GM23248 (cell line): ENCODE measurements around the gene ATXN7. TPM values are rescaled to one million over a fixed set of nuclear protein-coding genes. Genes with fewer than 3 reads are reported as not detected.

ENCODE experiments used
- DNase-seq: peaks from one replicate; pipeline ENCODE4 v3.0.0-alpha.2; 2015
- H2AFZ ChIP-seq: fragments of 200-600 bp; sonication (generic); 2 replicates; pipeline ENCODE4 v1.6.1; 2016; ENCODE audit warnings: antibody characterized with exemption
- H3F3A ChIP-seq: fragments of 200-600 bp; sonication (generic); 2 replicates; pipeline ENCODE4 v1.6.1; 2016; ENCODE audit warnings: mild to moderate bottlenecking, antibody characterized with exemption, mixed run types; ENCODE audit not compliant: insufficient read depth
- H3K27ac ChIP-seq: fragments of 200-600 bp; sonication (generic); 2 replicates; pipeline ENCODE4 v1.5.1; 2016; ENCODE audit warnings: mild to moderate bottlenecking
- H3K27me3 ChIP-seq: fragments of 200-600 bp; sonication (generic); replicated peaks from 2 replicates; pipeline ENCODE4 v1.6.1; 2016; ENCODE audit warnings: mild to moderate bottlenecking; ENCODE audit not compliant: insufficient read depth
- H3K36me3 ChIP-seq: fragments of 200-600 bp; sonication (generic); 2 replicates; pipeline ENCODE4 v1.6.1; 2016; ENCODE audit warnings: low read depth, mild to moderate bottlenecking
- H3K4me1 ChIP-seq: fragments of 200-600 bp; sonication (generic); 2 replicates; pipeline ENCODE4 v1.6.1; 2016; ENCODE audit warnings: mild to moderate bottlenecking; ENCODE audit not compliant: insufficient read depth
- H3K4me2 ChIP-seq: fragments of 200-600 bp; sonication (generic); one replicate; pipeline ENCODE4 v1.6.1; 2016; ENCODE audit warnings: mild to moderate bottlenecking; ENCODE audit not compliant: unreplicated experiment
- H3K4me3 ChIP-seq: fragments of 200-600 bp; sonication (generic); 2 replicates; pipeline ENCODE4 v1.5.1; 2016; ENCODE audit warnings: mild to moderate bottlenecking
- H3K79me2 ChIP-seq: fragments of 200-600 bp; sonication (generic); 2 replicates; pipeline ENCODE4 v1.6.1; 2016; ENCODE audit warnings: mild to moderate bottlenecking; ENCODE audit not compliant: insufficient read depth
- H3K9ac ChIP-seq: fragments of 200-600 bp; sonication (generic); 2 replicates; pipeline ENCODE4 v1.6.1; 2016; ENCODE audit warnings: mild to moderate bottlenecking
- H3K9me2 ChIP-seq: fragments of 200-600 bp; sonication (generic); 2 replicates; pipeline ENCODE4 v1.6.1; 2016; ENCODE audit warnings: mixed run types, mild to moderate bottlenecking, moderate library complexity; ENCODE audit not compliant: insufficient read depth
- H3K9me3 ChIP-seq: fragments of 200-600 bp; sonication (generic); one replicate; pipeline ENCODE4 v1.6.1; 2017; ENCODE audit warnings: low read depth
- H4K20me1 ChIP-seq: fragments of 200-600 bp; sonication (generic); 2 replicates; pipeline ENCODE4 v1.6.0; 2016; ENCODE audit not compliant: insufficient read depth
- EZH2 ChIP-seq: fragments of 200-600 bp; sonication (generic); IDR thresholded peaks from 2 replicates; pipeline ENCODE4 v1.6.1; 2018; ENCODE audit warnings: antibody characterized with exemption, mild to moderate bottlenecking; ENCODE audit not compliant: insufficient read depth, poor library complexity, severe bottlenecking
- EZH2phosphoT487 ChIP-seq: fragments of 200-600 bp; sonication (generic); IDR thresholded peaks from 2 replicates; pipeline ENCODE4 v1.6.1; 2018; ENCODE audit warnings: antibody characterized with exemption, moderate library complexity, mild to moderate bottlenecking, low read depth; ENCODE audit not compliant: insufficient read depth
- WGBS, 2 experiments: methylation state at CpG; one replicate each; pipeline ENCODE4 v1.1.6; 2015 to 2017; ENCODE audit warnings: low lambda C conversion rate in 2 of 2, low coverage in 1 of 2; ENCODE audit errors: missing lambda C conversion rate in 2 of 2; 5-methylcytosine and 5-hydroxymethylcytosine counted together
- in situ Hi-C: fragments of 300-500 bp; cut with MboI; formaldehyde crosslinking; loops from 2 replicates; pipeline ENCODE4 v1.15.0; 2020
- polyA plus RNA-seq: library from polyadenylated mRNA; unstranded; fragments of >200 nt; fragmentation: Nextera tagmentation; extraction: Ambion mirVana; gene quantifications from 2 replicates; pipeline ENCODE4 v1.2.1, GENCODE V29; 2016
- total RNA-seq: library from RNA; depleted of rRNA; stranded (reverse); fragments of >200 nt; shearing (Covaris generic); gene quantifications from 2 replicates; pipeline ENCODE4 v1.2.3, GENCODE V29; 2014

Gene ATXN7
- total and polyA plus RNA-seq, 2 experiments from 2014 or later = 2.4 to 3.9 TPM

DNA sequence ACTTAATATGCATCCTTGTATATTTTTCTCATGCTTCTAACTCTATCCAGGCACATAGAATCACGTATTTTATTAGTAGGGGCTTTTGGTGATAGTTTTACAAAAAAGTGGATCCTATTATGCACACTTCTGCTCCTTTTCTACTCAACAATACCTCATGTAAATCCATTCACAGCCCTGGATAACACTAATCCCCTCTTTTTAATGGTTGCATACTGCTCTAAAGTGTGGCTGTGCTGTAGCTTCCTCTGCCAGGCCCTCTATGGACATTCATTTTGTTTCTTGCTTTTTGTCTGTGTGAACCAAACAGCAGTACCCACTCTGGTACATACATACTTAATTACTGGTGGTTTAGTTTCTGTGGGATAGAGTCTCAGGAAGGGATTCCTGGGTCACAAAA is 99.8 kb downstream of the ATXN7 start:
- no peaks in the 10 kb centered on the region for H3K36me3 ChIP-seq
- WGBS, 2 experiments = 95 to 100% methylated on average over 1 of the region's 1 CpG
- H3K9ac ChIP-seq = no peak overlapping the region
- TF ChIP-seq EZH2 = no peak
- TF ChIP-seq EZH2phosphoT487 = no peak
- H3K9me3 ChIP-seq = no peaks in the 10 kb centered on the region
- DNase-seq = no peak
- H3F3A ChIP-seq = peaks cover 42% of the 10 kb centered on the region
- no peak overlapping the region for H3K4me2 ChIP-seq
- H3K4me1 ChIP-seq = peaks cover 44% of the 10 kb centered on the region
- H2AFZ ChIP-seq = no peak overlapping the region
- H3K9me2 ChIP-seq = no peaks in the 10 kb centered on the region
- no peak overlapping the region for H3K4me3 ChIP-seq
- peaks cover 94% of the 10 kb centered on the region for H3K79me2 ChIP-seq
- in situ Hi-C loops = no loop called here
- H3K27me3 ChIP-seq = no peaks in the 10 kb centered on the region
- H4K20me1 ChIP-seq = no peaks in the 10 kb centered on the region
- H3K27ac ChIP-seq = no peak overlapping the region

DNA sequence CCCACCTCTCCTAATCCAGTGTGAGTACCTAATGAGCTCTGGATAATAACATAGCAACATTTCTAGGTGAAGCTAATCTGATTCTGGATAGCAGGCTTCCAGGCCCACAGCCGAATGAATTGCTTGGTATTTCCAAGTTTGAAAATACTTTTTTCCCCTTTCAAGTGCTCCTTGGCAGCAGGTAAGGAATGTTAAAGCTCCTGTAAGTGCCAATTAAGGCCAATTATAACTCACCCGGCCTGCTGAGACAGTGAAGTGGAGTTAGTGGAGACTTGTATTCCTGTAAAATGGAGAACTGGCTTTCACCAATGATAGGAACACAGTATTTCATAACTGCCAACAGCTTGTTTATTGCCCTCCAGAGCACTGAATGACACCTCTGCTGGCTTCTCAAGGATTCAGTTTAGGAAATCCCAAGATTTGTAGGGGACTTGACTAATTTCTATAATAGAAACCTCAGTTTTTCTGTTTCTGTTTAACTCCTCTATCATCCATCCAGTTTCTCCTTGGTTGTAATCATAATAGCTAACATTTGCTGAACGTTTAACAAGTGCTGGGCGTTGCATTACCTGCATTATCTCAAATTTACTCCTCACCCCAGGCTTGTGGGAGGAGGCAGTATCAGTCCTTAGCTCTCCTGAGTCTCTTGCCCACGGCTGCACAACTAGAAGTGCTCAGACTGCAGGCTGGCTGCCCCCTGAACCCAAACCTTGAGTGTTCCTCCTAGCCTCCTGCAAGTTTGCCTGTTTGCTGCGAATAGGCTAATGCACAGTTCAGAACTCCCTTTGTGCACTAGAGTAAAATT is 101.2 kb downstream of the ATXN7 start:
- no peak overlapping the region for H3K9ac ChIP-seq
- no peaks in the 10 kb centered on the region for H3K9me3 ChIP-seq
- H3K4me3 ChIP-seq = no peak overlapping the region
- H3F3A ChIP-seq = peaks cover 44% of the 10 kb centered on the region
- peaks cover 48% of the 10 kb centered on the region for H3K4me1 ChIP-seq
- H3K27me3 ChIP-seq = no peaks in the 10 kb centered on the region
- H3K27ac ChIP-seq = no peak overlapping the region
- no peak overlapping the region for H2AFZ ChIP-seq
- no peaks in the 10 kb centered on the region for H3K36me3 ChIP-seq
- DNase-seq = no peak
- no peaks in the 10 kb centered on the region for H4K20me1 ChIP-seq
- no peak overlapping the region for H3K4me2 ChIP-seq
- H3K9me2 ChIP-seq = no peaks in the 10 kb centered on the region
- in situ Hi-C loops = no loop called here
- peaks cover 94% of the 10 kb centered on the region for H3K79me2 ChIP-seq
- TF ChIP-seq EZH2 (no peak), EZH2phosphoT487 (no peak)
- 72 to 78% methylated on average over 6 of the region's 6 CpGs for WGBS, 2 experiments

DNA sequence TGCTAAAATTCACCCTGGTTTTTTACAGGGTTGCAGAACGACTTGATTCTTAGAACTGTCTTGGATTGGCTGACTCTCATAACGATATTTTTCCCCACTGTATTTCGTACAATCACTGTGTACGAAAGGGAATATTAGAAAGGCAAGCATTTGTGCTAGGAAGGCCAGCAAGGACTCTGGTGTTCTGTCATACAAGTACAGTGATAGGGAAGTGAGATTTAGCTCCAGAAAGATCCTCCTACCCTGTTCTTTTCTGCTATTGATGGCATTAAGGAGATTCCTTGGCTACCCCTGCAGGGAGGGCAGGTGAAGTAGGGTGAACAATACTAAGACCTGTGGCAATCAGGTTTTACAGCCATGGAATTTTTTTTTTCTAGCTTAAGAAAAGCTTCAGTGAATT is 102.3 kb downstream of the ATXN7 start:
- peaks cover 49% of the 10 kb centered on the region for H3K4me1 ChIP-seq
- no peak overlapping the region for H3K4me2 ChIP-seq
- H3K9ac ChIP-seq = no peak overlapping the region
- H3K27ac ChIP-seq = no peak overlapping the region
- H3K27me3 ChIP-seq = no peaks in the 10 kb centered on the region
- no peaks in the 10 kb centered on the region for H3K9me3 ChIP-seq
- H3K9me2 ChIP-seq = no peaks in the 10 kb centered on the region
- WGBS, 2 experiments = 73 to 75% methylated on average over 4 of the region's 4 CpGs
- peaks cover 95% of the 10 kb centered on the region for H3K79me2 ChIP-seq
- H4K20me1 ChIP-seq = no peaks in the 10 kb centered on the region
- TF ChIP-seq EZH2phosphoT487 (no peak), EZH2 (no peak)
- no peaks in the 10 kb centered on the region for H3K36me3 ChIP-seq
- H3K4me3 ChIP-seq = no peak overlapping the region
- no peak for DNase-seq
- in situ Hi-C loops = no loop called here
- peaks cover 40% of the 10 kb centered on the region for H3F3A ChIP-seq
- no peak overlapping the region for H2AFZ ChIP-seq

DNA sequence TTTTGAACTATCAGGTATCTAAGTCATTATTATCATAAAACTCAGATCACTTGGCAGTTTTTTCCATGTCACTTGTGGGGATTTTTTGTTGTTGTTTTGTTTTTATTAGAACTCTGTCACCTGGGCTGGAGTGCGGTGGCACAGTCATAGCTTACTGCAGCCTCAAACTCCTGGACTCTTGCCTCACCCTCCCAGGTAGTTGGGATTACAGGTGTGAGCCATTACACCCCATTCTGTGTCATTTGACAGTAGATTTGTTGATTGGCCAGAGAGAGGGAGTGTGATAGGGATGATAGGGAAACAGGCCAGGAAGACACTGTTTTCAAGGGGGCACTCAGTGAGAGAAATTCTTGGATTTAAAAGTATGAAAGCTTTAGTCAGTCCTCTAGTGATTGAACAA is 103.2 kb downstream of the ATXN7 start:
- Histone ChIP-seq H3K9me3 (no peaks in the 10 kb centered on the region), H3K36me3 (no peaks in the 10 kb centered on the region), H3K27me3 (no peaks in the 10 kb centered on the region), H3K27ac (no peak overlapping the region), H3K4me1 (peaks cover 54% of the 10 kb centered on the region), H3K9ac (no peak overlapping the region), H3F3A (peaks cover 42% of the 10 kb centered on the region), H3K79me2 (peaks cover 97% of the 10 kb centered on the region), H4K20me1 (no peaks in the 10 kb centered on the region), H2AFZ (no peak overlapping the region), H3K9me2 (no peaks in the 10 kb centered on the region), H3K4me2 (no peak overlapping the region), H3K4me3 (no peak overlapping the region)
- WGBS, 2 experiments = 87 to 91% methylated on average over 1 of the region's 1 CpG
- TF ChIP-seq EZH2 (no peak), EZH2phosphoT487 (no peak)
- in situ Hi-C loops = no loop called here
- no peak for DNase-seq
